ENCODE results near the gene KXD1.

DNA sequence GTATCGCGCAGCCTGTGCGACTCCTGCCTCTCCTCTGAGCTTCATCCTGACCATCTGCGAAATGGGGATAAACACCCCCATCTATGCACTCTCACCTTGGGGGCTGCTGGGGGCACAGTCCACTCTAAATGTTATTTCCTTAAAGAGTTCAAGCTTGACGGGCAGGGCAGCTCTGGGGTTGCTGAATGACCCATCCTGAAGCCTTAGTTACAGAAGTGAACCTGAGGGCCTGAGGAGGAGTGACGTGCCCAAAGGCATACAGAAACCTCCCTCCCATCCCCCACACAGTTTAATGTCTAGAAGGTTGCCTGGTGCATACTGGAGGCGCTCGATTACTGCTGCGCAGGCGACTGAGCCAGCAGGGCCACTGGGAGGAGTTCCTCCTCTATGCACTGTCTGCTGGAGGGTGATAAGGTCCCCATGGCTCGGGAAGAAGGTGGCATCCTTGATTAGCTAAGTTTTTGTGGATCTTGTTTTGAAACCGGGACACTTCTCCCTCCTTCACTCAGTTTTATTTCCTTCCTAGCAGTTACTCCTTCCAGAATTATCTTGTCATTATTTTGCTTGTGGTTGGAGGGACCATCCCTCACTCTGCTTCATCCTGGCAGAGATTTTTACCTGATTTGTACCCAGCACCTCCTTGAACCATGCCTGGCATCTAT, 13.7 kb upstream of the KXD1 start:
- TF ChIP-seq, protein P1, sequence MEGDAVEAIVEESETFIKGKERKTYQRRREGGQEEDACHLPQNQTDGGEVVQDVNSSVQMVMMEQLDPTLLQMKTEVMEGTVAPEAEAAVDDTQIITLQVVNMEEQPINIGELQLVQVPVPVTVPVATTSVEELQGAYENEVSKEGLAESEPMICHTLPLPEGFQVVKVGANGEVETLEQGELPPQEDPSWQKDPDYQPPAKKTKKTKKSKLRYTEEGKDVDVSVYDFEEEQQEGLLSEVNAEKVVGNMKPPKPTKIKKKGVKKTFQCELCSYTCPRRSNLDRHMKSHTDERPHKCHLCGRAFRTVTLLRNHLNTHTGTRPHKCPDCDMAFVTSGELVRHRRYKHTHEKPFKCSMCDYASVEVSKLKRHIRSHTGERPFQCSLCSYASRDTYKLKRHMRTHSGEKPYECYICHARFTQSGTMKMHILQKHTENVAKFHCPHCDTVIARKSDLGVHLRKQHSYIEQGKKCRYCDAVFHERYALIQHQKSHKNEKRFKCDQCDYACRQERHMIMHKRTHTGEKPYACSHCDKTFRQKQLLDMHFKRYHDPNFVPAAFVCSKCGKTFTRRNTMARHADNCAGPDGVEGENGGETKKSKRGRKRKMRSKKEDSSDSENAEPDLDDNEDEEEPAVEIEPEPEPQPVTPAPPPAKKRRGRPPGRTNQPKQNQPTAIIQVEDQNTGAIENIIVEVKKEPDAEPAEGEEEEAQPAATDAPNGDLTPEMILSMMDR (IDR thresholded peaks at IDR 0.05) = no peak
- peak in 1 of 4 donors; percentile 21 for TF ChIP-seq POLR2A (IDR thresholded peaks at IDR 0.05)
